ENCODE measurements around the gene SLC25A21.

SLC25A21 gene

DNA sequence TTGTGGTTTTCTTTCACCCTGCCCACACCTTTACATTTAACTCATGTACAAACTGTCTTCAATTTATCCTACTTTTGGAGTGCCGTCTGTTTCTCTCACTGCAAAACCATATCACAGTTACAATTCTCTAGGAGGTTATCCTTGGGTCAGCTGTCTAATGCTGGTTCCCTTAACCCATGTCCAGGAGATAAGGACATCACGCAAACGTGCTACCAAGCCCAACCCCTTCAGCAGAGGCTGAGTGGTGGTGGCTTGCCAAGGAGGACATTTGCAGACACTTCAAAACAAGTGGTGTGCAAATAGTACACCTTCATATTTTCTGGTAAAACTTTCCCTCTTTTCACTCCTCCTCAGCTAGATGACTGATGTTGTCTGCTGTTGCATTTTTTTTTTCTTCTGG, 342.9 kb downstream of the SLC25A21 start:
- H3K4me1 ChIP-seq (ENCODE audit: control insufficient read depth, insufficient read depth, low read length, poor library complexity, severe bottlenecking), result no peaks in the 10 kb centered on the region
- no peak overlapping the region for H3K4me3 ChIP-seq (ENCODE audit: extremely low read depth, insufficient read depth, low read length, poor library complexity, severe bottlenecking)
- no peak overlapping the region for H3K27ac ChIP-seq (ENCODE audit: low read depth, low read length, severe bottlenecking)
- H3K9me3 ChIP-seq (ENCODE audit: control insufficient read depth, low read length), result no peaks in the 10 kb centered on the region
- 83 to 94% methylated on average over 1 to 3 of the region's 3 CpGs for WGBS, 2 experiments (ENCODE audit: insufficient coverage in 2 of 2)
- no peaks in the 10 kb centered on the region for H3K36me3 ChIP-seq (ENCODE audit: control insufficient read depth, insufficient read depth, low read length)

DNA sequence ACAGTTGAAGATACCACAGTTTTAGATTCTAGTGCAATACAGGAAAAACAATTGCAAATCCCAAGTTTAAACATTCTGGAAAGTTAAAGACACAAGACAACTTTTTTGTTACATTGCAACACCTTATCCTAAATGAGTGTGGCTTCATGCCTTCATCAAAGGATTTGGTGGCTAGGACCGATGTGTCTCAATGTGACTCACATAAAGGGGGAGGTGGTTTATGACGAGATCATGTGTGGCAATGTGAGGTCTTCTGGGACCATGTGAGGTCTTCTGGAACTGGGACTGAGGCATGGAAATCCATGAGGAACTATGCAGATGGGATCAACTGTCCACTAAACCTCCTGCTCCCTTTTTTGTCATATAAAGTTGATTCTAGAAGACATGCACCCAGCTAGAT, 344.5 kb downstream of the SLC25A21 start:
- H3K4me3 ChIP-seq (ENCODE audit: extremely low read depth, insufficient read depth, low read length, poor library complexity, severe bottlenecking), result no peak overlapping the region
- H3K36me3 ChIP-seq (ENCODE audit: control insufficient read depth, insufficient read depth, low read length), result no peaks in the 10 kb centered on the region
- no CpG with 5 or more reads among the region's 2 CpGs for WGBS, 2 experiments (ENCODE audit: insufficient coverage in 2 of 2)
- no peaks in the 10 kb centered on the region for H3K4me1 ChIP-seq (ENCODE audit: control insufficient read depth, insufficient read depth, low read length, poor library complexity, severe bottlenecking)
- no peak overlapping the region for H3K27ac ChIP-seq (ENCODE audit: low read depth, low read length, severe bottlenecking)
- H3K9me3 ChIP-seq (ENCODE audit: control insufficient read depth, low read length), result no peaks in the 10 kb centered on the region

DNA sequence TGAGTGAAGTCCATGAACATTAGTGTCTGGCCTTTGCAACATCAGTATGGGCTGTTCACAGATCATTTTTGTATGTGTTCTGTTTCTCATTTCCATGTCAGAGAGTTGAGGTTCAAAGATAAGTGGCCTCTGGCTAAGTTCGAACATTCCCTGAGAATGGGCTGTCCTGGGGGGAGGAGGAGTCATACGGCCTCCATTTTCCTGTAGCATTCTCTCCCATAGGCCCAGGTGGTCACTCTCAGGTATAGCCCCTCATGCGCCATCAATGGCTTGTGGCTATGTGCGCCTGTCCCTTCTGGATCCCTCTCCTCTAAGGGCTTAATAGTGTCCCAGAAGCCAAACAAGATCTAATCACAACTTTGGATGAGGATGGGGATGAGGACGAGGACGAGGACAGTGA, 345.8 kb downstream of the SLC25A21 start:
- H3K4me1 ChIP-seq (ENCODE audit: control insufficient read depth, insufficient read depth, low read length, poor library complexity, severe bottlenecking), result no peaks in the 10 kb centered on the region
- 80 to 100% methylated on average over 1 to 2 of the region's 6 CpGs for WGBS, 2 experiments (ENCODE audit: insufficient coverage in 2 of 2)
- no peaks in the 10 kb centered on the region for H3K36me3 ChIP-seq (ENCODE audit: control insufficient read depth, insufficient read depth, low read length)
- no peaks in the 10 kb centered on the region for H3K9me3 ChIP-seq (ENCODE audit: control insufficient read depth, low read length)
- H3K27ac ChIP-seq (ENCODE audit: low read depth, low read length, severe bottlenecking), result no peak overlapping the region
- no peak overlapping the region for H3K4me3 ChIP-seq (ENCODE audit: extremely low read depth, insufficient read depth, low read length, poor library complexity, severe bottlenecking)

DNA sequence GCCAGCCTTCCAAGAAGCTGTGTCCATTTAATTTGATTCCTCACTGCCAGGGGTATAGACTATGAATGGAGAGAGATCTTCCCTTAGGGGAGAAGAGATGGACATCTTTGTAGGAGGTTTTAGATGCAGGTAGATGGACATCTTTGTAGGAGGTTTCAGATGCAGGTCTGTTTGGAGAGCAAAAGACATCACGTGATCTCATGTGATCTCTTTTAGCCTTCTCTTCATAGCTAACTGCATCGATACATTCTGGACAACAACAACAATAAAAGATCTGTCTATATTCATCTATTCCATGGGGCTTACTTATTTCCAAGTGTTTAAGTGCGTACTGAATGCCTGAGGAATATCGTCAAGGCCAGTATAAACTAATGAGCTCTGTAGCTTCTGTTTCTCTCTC, 347.6 kb downstream of the SLC25A21 start:
- H3K4me1 ChIP-seq (ENCODE audit: control insufficient read depth, insufficient read depth, low read length, poor library complexity, severe bottlenecking), result peaks cover 12% of the 10 kb centered on the region
- no peaks in the 10 kb centered on the region for H3K9me3 ChIP-seq (ENCODE audit: control insufficient read depth, low read length)
- H3K4me3 ChIP-seq (ENCODE audit: extremely low read depth, insufficient read depth, low read length, poor library complexity, severe bottlenecking), result no peak overlapping the region
- no peak overlapping the region for H3K27ac ChIP-seq (ENCODE audit: low read depth, low read length, severe bottlenecking)
- 95 to 98% methylated on average over 4 of the region's 4 CpGs for WGBS, 2 experiments (ENCODE audit: insufficient coverage in 2 of 2)
- H3K36me3 ChIP-seq (ENCODE audit: control insufficient read depth, insufficient read depth, low read length), result no peaks in the 10 kb centered on the region

DNA sequence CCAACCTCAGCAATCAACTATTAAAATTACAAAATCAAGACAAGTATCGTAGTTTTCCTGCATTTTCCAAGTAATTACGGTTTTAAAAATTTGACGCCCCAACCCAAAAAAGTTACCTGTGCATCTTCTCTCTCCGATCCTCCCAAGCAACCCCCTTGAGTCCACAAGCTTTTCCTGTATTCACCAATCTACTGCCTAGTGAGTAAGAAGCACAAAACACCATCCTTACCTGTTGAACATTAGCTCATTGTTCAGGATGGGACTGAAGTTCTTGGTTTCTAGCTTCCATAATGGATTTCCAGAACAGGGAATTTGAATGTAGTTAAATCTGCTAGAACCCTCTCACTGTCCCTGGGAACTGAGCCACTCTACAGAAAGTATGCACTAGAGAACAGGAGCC, 348.8 kb downstream of the SLC25A21 start:
- Histone ChIP-seq H3K9me3 (ENCODE audit: control insufficient read depth, low read length) (no peaks in the 10 kb centered on the region), H3K27ac (ENCODE audit: low read depth, low read length, severe bottlenecking) (no peak overlapping the region), H3K4me3 (ENCODE audit: extremely low read depth, insufficient read depth, low read length, poor library complexity, severe bottlenecking) (no peak overlapping the region), H3K36me3 (ENCODE audit: control insufficient read depth, insufficient read depth, low read length) (no peaks in the 10 kb centered on the region), H3K4me1 (ENCODE audit: control insufficient read depth, insufficient read depth, low read length, poor library complexity, severe bottlenecking) (peaks cover 18% of the 10 kb centered on the region)
- WGBS, 2 experiments (ENCODE audit: insufficient coverage in 2 of 2), result 75% methylated on average over 4 of the region's 4 CpGs

DNA sequence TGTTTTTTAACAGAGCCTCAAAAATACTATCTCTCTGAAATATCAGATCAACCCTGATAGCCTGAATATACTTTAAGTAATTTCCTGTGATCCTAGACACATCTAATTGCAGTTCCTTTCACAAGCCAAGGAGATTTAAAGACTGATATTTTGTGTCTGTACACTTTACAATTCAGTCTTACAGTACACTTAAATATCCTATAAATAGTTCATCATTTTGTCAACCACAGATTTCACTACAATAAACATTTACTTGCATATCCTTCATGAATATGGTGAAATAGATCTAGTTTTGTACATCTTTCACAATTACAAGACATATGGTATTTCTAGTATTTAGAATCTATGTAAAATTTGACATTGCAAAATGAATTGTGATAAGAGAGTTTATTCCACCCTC, 349.7 kb downstream of the SLC25A21 start:
- Histone ChIP-seq H3K9me3 (ENCODE audit: control insufficient read depth, low read length) (no peaks in the 10 kb centered on the region), H3K27ac (ENCODE audit: low read depth, low read length, severe bottlenecking) (no peak overlapping the region), H3K4me1 (ENCODE audit: control insufficient read depth, insufficient read depth, low read length, poor library complexity, severe bottlenecking) (peaks cover 24% of the 10 kb centered on the region), H3K4me3 (ENCODE audit: extremely low read depth, insufficient read depth, low read length, poor library complexity, severe bottlenecking) (no peak overlapping the region), H3K36me3 (ENCODE audit: control insufficient read depth, insufficient read depth, low read length) (no peaks in the 10 kb centered on the region)

DNA sequence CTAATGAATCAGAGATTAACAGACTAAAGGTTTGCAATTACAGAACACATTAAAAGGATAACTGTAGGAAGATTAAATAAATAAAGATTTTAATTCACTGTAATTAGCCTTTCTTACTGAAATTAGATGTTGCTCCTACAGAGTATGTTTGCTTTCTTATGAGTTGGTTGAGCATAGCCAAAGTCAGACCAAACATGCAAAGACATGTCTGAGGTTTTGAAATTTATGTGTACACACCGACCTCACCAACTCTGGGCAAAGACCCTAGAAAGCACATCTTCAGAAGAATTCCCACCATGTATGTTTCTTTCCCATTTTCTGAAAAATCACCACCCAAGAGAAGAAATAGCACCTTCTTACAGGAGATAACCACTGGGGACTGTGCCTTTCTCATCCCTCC, 351.5 kb downstream of the SLC25A21 start:
- no CpG with 5 or more reads among the region's 1 CpG for WGBS, 2 experiments (ENCODE audit: insufficient coverage in 2 of 2)
- H3K4me1 ChIP-seq (ENCODE audit: control insufficient read depth, insufficient read depth, low read length, poor library complexity, severe bottlenecking), result peaks cover 24% of the 10 kb centered on the region
- no peaks in the 10 kb centered on the region for H3K36me3 ChIP-seq (ENCODE audit: control insufficient read depth, insufficient read depth, low read length)
- no peak overlapping the region for H3K27ac ChIP-seq (ENCODE audit: low read depth, low read length, severe bottlenecking)
- no peak overlapping the region for H3K4me3 ChIP-seq (ENCODE audit: extremely low read depth, insufficient read depth, low read length, poor library complexity, severe bottlenecking)
- no peaks in the 10 kb centered on the region for H3K9me3 ChIP-seq (ENCODE audit: control insufficient read depth, low read length)

DNA sequence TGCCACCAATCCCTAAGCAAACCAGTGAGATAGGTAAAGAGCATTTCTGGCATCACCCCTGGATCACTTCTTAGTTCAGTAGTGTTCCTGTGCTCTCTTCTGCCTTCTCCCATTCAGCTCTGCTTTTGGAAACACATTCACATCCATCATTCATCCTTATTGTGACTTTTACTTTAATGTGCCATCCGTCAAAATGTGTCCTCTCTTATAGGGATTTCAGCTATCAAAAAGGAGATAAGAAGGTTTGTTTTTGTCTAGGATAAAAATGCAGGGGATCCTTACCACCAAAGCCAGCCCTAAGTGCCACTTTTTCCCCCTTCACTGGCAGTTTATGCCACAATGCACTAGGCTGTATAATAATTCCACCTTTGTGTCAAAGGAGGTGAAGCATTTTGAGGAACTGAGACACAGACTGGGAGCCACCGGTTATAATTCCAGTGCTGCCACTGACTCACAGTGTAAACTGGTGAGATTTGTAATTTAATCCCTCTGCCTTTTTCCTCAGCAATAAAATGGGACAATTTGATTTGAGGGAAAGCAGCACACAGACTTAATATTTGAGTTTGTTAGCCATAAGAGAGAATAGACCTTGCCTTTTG, 352.2 kb downstream of the SLC25A21 start:
- Histone ChIP-seq H3K4me3 (ENCODE audit: extremely low read depth, insufficient read depth, low read length, poor library complexity, severe bottlenecking) (no peak overlapping the region), H3K36me3 (ENCODE audit: control insufficient read depth, insufficient read depth, low read length) (no peaks in the 10 kb centered on the region), H3K9me3 (ENCODE audit: control insufficient read depth, low read length) (no peaks in the 10 kb centered on the region), H3K27ac (ENCODE audit: low read depth, low read length, severe bottlenecking) (no peak overlapping the region), H3K4me1 (ENCODE audit: control insufficient read depth, insufficient read depth, low read length, poor library complexity, severe bottlenecking) (peaks cover 24% of the 10 kb centered on the region)
- WGBS, 2 experiments (ENCODE audit: insufficient coverage in 2 of 2), result 80 to 83% methylated on average over 1 of the region's 2 CpGs

DNA sequence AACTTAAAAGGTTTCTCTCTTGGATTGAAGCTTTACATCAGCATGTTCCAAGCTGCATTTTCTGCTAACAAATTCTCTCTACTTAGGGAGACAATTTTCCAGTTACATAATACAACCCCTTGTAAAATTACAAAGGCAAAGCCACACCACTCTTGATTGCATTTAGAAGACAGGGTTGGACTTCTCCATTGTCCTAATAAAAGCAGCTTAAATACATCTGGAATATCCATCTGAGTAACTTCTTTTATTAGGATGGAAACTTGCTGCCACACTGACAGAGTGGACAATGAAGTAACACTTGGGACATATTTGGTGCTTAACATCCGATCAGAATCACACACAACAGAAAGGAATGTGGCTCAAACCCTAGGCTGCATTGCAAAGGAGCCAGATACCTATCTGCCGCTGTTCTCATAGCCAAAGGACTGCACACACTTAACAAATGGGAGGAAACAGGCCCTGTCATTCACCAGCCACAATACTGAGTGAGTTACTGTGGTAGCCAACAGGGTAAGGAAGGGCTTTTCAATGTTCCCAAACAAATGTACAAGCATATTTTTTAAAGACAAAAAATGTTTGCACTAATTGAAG, 353.5 kb downstream of the SLC25A21 start:
- Histone ChIP-seq H3K27ac (ENCODE audit: low read depth, low read length, severe bottlenecking) (peak overlapping the region; percentile 57), H3K4me3 (ENCODE audit: extremely low read depth, insufficient read depth, low read length, poor library complexity, severe bottlenecking) (no peak overlapping the region), H3K36me3 (ENCODE audit: control insufficient read depth, insufficient read depth, low read length) (no peaks in the 10 kb centered on the region), H3K9me3 (ENCODE audit: control insufficient read depth, low read length) (no peaks in the 10 kb centered on the region), H3K4me1 (ENCODE audit: control insufficient read depth, insufficient read depth, low read length, poor library complexity, severe bottlenecking) (peaks cover 24% of the 10 kb centered on the region)
- 57 to 58% methylated on average over 1 to 2 of the region's 2 CpGs for WGBS, 2 experiments (ENCODE audit: insufficient coverage in 2 of 2)

DNA sequence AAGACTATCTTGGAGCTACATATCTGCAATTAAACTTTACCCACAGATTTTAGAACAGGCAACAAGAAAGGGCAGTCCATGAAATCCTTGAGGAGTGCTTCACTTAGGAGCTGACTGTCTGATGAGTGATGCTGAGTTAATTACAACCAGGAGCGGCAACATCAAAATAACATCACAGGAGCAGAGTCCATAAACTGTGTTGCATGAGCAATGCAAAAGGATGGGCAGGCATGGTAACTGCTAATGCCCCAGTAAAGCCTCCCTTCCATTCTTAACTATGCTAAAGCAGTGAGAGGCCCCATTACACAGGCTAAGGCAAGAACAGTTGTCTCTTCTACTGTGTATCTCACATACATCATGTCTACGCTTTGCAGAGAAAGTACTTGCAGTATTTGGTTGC, 354.2 kb downstream of the SLC25A21 start:
- H3K36me3 ChIP-seq (ENCODE audit: control insufficient read depth, insufficient read depth, low read length), result no peaks in the 10 kb centered on the region
- no peaks in the 10 kb centered on the region for H3K9me3 ChIP-seq (ENCODE audit: control insufficient read depth, low read length)
- 40% methylated on average over 1 of the region's 2 CpGs; no CpG with 5 or more reads in 1 of the 2 experiments for WGBS, 2 experiments (ENCODE audit: insufficient coverage in 2 of 2)
- peak overlapping the region; percentile 57 for H3K27ac ChIP-seq (ENCODE audit: low read depth, low read length, severe bottlenecking)
- no peak overlapping the region for H3K4me3 ChIP-seq (ENCODE audit: extremely low read depth, insufficient read depth, low read length, poor library complexity, severe bottlenecking)
- peaks cover 24% of the 10 kb centered on the region for H3K4me1 ChIP-seq (ENCODE audit: control insufficient read depth, insufficient read depth, low read length, poor library complexity, severe bottlenecking)

DNA sequence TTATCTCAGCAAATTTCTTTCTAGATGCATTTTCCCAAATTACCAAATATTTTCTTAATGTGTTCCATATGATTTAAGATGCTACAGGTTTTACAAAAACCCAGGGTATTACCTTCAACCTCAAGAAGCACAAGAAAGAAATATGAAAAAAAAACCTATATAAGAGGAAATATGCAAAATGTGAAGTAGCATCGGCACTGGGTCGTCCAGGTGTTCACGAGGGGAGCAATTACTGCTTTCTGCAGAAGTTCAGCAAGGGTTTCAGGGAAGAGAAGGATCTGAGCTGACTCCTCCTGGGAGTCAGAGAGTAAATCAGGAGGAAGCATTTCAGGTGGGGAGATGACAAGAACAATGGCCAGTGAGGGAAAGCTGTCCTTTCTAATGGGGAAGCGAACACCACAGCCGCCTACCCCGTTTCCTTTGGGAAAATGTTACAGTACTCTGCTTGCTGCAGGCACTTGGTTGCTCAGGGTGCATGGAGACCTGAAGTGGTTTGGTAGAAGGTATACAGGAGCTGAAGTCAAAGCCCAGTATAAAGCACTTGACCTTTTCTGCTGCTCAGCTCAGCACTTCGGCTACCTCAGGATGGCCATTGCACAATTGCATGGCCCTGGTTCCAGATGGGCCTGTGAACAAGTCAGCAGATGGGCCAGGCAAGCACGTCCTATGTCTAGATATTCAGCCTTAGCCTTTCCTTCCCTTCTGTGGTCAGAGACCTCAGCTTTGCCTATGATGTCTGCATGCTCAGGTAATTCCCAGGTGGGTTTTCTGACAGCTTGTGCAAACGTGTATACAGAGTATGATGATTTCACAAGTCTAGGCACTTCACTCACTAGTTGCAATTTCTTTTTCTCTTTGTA, 355.1 kb downstream of the SLC25A21 start:
- H3K4me3 ChIP-seq (ENCODE audit: extremely low read depth, insufficient read depth, low read length, poor library complexity, severe bottlenecking), result no peak overlapping the region
- 93 to 99% methylated on average over 6 to 7 of the region's 9 CpGs for WGBS, 2 experiments (ENCODE audit: insufficient coverage in 2 of 2)

More for the DNA sequence above, 355.1 kb downstream of the SLC25A21 start:
- no peaks in the 10 kb centered on the region for H3K36me3 ChIP-seq (ENCODE audit: control insufficient read depth, insufficient read depth, low read length)
- H3K9me3 ChIP-seq (ENCODE audit: control insufficient read depth, low read length), result no peaks in the 10 kb centered on the region
- peaks cover 24% of the 10 kb centered on the region for H3K4me1 ChIP-seq (ENCODE audit: control insufficient read depth, insufficient read depth, low read length, poor library complexity, severe bottlenecking)
- H3K27ac ChIP-seq (ENCODE audit: low read depth, low read length, severe bottlenecking), result no peak overlapping the region
